ENCODE measurements around the gene GALNT12. TPM values are rescaled to one million over a fixed set of nuclear protein-coding genes. Genes with fewer than 3 reads are reported as not detected.
A peak's percentile ranks its signal among the peaks of the same experiment; 100 is the strongest.

Gene GALNT12
- total and polyA plus RNA-seq, 2 donors (not counting 1 experiment from before 2014, with no cell fraction given), result 3.2 to 4.5 TPM

- Mint-ChIP-seq H3K4me1 (peaks cover 17% of the 10 kb centered on the region), H3K27me3 (peaks cover 20% of the 10 kb centered on the region), H3K27ac (no peak overlapping the region), H3K9me3 (ENCODE audit: insufficient read depth) (no peaks in the 10 kb centered on the region), H3K4me3 (peak overlapping the region; percentile 87)
- Histone ChIP-seq H3K9me3 (ENCODE audit: control extremely low read depth in 1 of 3, control insufficient read depth in 2 of 3, insufficient read depth in 1 of 3, low read length in 2 of 3) (no peaks in the 10 kb centered on the region), H2AFZ (ENCODE audit: insufficient read depth, low read depth, low read length, poor library complexity, severe bottlenecking) (peak overlapping the region; percentile 70), H3K36me3 (replicated peaks in 1 of 2; ENCODE audit: control extremely low read depth in 1 of 2, control insufficient read depth in 1 of 2, extremely low read depth in 1 of 2, insufficient read depth in 2 of 2, low read length in 1 of 2) (no peaks in the 10 kb centered on the region), H3K4me2 (replicated peaks; ENCODE audit: low read depth, low read length, poor library complexity, severe bottlenecking) (peak overlapping the region; percentile 87), H4K20me1 (ENCODE audit: control insufficient read depth, insufficient read depth, low read length, poor library complexity, severe bottlenecking) (no peaks in the 10 kb centered on the region), H3K4me3 (ENCODE audit: control extremely low read depth in 1 of 5, extremely low read depth in 1 of 5, insufficient read depth in 1 of 5, low read depth in 2 of 5, low read length in 4 of 5) (peak overlapping the region in 4 of 5 experiments; percentile 56 to 83 (median 63)), H3K9ac (ENCODE audit: low read length) (peak overlapping the region; percentile 61), H3K79me2 (ENCODE audit: control insufficient read depth, insufficient read depth, low read length) (no peaks in the 10 kb centered on the region), H3K4me1 (ENCODE audit: control insufficient read depth in 2 of 2, insufficient read depth in 2 of 2, low read length in 2 of 2) (peaks cover 11 to 18% of the 10 kb centered on the region in 2 donors), H3K27me3 (replicated peaks in 1 of 4; ENCODE audit: control extremely low read depth in 1 of 4, control insufficient read depth in 3 of 4, insufficient read depth in 4 of 4, low read length in 3 of 4) (peaks cover 0 to 33% (median 5%) of the 10 kb centered on the region in 4 experiments), H3K27ac (ENCODE audit: low read length in 2 of 2) (no peak overlapping the region)
- ChIA-PET POLR2A (interaction anchor here (1.3 kb wide), 1 partner anchor 15 kb away, joined by 3 read pairs; no protein-coding TSS in a partner anchor), CTCF (no interaction called here)
- ATAC-seq (ENCODE audit: low read depth) (no peak), DNase-seq (peak; percentile 26)
- TF ChIP-seq CTCF (IDR thresholded peaks at IDR 0.05) (no peak), EZH2 (IDR thresholded peaks at IDR 0.05; ENCODE audit: borderline replicate concordance, insufficient read depth, low read depth, low read length, poor library complexity, severe bottlenecking) (no peak)
- intact Hi-C loops (cut with micrococcal nuclease), result no loop called here
- WGBS (ENCODE audit: insufficient coverage), result 19% methylated on average over 17 of the region's 17 CpGs
Measured at GRCh38 chr9:98808411-98808815, 943 bp downstream of the GALNT12 start.

DNA sequence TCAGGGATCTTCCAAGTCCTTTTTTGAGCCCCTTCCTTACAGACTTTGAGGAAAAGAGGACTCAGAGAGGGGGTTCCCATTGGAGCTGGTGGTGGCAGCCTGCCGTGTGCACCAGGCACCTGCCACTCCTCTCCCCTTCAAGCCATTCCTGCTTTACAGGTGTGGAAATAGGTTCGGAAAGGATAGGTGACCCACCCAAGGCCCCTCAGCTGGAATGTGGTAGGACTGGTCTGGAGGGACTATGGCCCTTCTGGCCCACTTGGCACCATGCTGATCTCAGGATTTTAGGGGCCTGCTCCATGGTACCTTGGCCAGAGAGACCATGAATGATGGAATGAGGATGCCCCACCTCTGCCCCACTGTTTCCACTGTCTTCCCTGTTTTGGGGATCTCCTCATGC is 1.4 kb downstream of the GALNT12 start:
- Histone ChIP-seq H3K4me2 (replicated peaks; ENCODE audit: low read depth, low read length, poor library complexity, severe bottlenecking) (peak overlapping the region; percentile 87), H3K27me3 (replicated peaks in 1 of 4; ENCODE audit: control extremely low read depth in 1 of 4, control insufficient read depth in 3 of 4, insufficient read depth in 4 of 4, low read length in 3 of 4) (peaks cover 0 to 32% (median 5%) of the 10 kb centered on the region in 4 experiments), H3K9ac (ENCODE audit: low read length) (no peak overlapping the region), H3K27ac (ENCODE audit: low read length in 2 of 2) (no peak overlapping the region), H4K20me1 (ENCODE audit: control insufficient read depth, insufficient read depth, low read length, poor library complexity, severe bottlenecking) (no peaks in the 10 kb centered on the region), H3K4me3 (ENCODE audit: control extremely low read depth in 1 of 5, extremely low read depth in 1 of 5, insufficient read depth in 1 of 5, low read depth in 2 of 5, low read length in 4 of 5) (peak overlapping the region in 1 of 5 experiments; percentile 83), H3K9me3 (ENCODE audit: control extremely low read depth in 1 of 3, control insufficient read depth in 2 of 3, insufficient read depth in 1 of 3, low read length in 2 of 3) (no peaks in the 10 kb centered on the region), H3K79me2 (ENCODE audit: control insufficient read depth, insufficient read depth, low read length) (no peaks in the 10 kb centered on the region), H3K36me3 (replicated peaks in 1 of 2; ENCODE audit: control extremely low read depth in 1 of 2, control insufficient read depth in 1 of 2, extremely low read depth in 1 of 2, insufficient read depth in 2 of 2, low read length in 1 of 2) (no peaks in the 10 kb centered on the region), H3K4me1 (ENCODE audit: control insufficient read depth in 2 of 2, insufficient read depth in 2 of 2, low read length in 2 of 2) (peaks cover 11 to 18% of the 10 kb centered on the region in 2 donors), H2AFZ (ENCODE audit: insufficient read depth, low read depth, low read length, poor library complexity, severe bottlenecking) (no peak overlapping the region)
- POLR2A ChIA-PET, result interaction anchor here (1.3 kb wide), 1 partner anchor 16 kb away, joined by 3 read pairs; no protein-coding TSS in a partner anchor
- 100% methylated on average over 2 of the region's 2 CpGs for WGBS (ENCODE audit: insufficient coverage)
- CTCF ChIA-PET, result interaction anchor here (0.7 kb wide), 1 partner anchor 9 kb away, joined by 3 read pairs; no protein-coding TSS in a partner anchor
- intact Hi-C loops (cut with micrococcal nuclease), result no loop called here
- Mint-ChIP-seq H3K27ac (no peak overlapping the region), H3K9me3 (ENCODE audit: insufficient read depth) (no peaks in the 10 kb centered on the region), H3K4me1 (peaks cover 17% of the 10 kb centered on the region), H3K4me3 (peak overlapping the region; percentile 87), H3K27me3 (peaks cover 18% of the 10 kb centered on the region)
- DNase-seq (no peak), ATAC-seq (ENCODE audit: low read depth) (no peak)
- no peak for TF ChIP-seq EZH2 (IDR thresholded peaks at IDR 0.05; ENCODE audit: borderline replicate concordance, insufficient read depth, low read depth, low read length, poor library complexity, severe bottlenecking)
- TF ChIP-seq CTCF (IDR thresholded peaks at IDR 0.05), result no peak
